C4-2B (cell line): ENCODE measurements around the gene TEX55.
"Not testable (repeated sequence)": the region's sequence is repeated elsewhere in the genome, so short reads cannot be mapped to it uniquely, and the experiment has no call there.

Source experiments
- H3K27ac ChIP-seq: fragments of 450-650 bp; 2 replicates; pipeline ENCODE4 v1.5.1; 2017
- ZFX ChIP-seq: fragments of 450-650 bp; IDR thresholded peaks from 2 replicates; pipeline ENCODE4 v1.6.1; 2017
- TF ChIP-seq, protein P1 (sequence below): fragments of 450-650 bp; conservative IDR thresholded peaks from 2 replicates; pipeline ENCODE4 v1.5.1; 2017; ENCODE audit warnings: mild to moderate bottlenecking

Gene TEX55

DNA sequence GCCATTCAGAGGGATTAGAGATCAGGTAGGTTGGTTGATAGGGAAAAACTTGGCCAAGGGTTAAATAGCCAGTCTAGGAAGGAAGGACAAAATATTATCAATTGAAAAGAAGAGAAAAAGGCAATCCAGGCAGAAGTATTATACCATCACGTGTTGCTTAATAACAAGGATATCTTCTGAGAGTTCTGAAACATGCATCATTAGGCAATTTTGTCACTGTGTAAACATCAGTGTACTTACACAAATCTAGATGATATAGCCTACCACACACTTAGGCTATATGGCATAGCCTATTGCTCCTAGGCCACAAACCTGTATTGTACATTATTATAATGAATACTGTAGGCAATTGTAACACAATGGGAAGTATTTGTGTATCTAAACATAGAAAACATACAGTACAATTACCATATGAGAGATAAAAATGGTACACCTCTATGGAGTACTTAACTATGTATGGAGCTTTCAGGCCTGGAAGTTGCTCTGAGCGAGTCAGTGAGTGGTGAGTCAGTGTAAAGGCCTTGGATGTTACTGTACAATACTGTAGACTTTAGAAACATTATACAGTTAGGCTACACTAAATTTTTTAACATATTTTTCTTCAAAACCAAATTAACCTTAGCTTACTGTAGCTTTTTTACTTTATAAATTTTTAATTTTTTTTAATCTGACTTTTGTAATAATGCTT is 2.7 kb downstream of the TEX55 start:
- no peak for TF ChIP-seq ZFX
- TF ChIP-seq, protein P1, sequence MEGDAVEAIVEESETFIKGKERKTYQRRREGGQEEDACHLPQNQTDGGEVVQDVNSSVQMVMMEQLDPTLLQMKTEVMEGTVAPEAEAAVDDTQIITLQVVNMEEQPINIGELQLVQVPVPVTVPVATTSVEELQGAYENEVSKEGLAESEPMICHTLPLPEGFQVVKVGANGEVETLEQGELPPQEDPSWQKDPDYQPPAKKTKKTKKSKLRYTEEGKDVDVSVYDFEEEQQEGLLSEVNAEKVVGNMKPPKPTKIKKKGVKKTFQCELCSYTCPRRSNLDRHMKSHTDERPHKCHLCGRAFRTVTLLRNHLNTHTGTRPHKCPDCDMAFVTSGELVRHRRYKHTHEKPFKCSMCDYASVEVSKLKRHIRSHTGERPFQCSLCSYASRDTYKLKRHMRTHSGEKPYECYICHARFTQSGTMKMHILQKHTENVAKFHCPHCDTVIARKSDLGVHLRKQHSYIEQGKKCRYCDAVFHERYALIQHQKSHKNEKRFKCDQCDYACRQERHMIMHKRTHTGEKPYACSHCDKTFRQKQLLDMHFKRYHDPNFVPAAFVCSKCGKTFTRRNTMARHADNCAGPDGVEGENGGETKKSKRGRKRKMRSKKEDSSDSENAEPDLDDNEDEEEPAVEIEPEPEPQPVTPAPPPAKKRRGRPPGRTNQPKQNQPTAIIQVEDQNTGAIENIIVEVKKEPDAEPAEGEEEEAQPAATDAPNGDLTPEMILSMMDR, result no peak
- no peak overlapping the region for H3K27ac ChIP-seq

DNA sequence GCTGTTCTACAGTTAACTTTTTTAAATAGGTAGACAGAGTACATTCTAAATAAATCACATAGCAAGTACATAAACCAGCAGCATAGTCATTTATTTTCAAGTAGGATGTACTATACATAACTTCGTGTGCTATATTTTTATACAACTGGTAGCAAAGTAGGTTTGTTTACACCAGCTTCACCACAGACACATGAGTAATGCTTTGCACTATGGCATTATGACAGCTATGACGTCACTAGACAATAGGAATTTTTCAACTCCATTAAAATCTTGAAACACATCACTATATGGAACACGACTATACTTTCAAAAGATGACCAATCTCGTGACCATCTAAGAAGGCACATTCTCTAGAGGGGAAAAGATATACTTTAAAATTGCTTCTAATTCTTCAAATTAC is 3.5 kb downstream of the TEX55 start:
- H3K27ac ChIP-seq, result no peak overlapping the region
- TF ChIP-seq ZFX, result no peak
- TF ChIP-seq, protein P1, result no peak

DNA sequence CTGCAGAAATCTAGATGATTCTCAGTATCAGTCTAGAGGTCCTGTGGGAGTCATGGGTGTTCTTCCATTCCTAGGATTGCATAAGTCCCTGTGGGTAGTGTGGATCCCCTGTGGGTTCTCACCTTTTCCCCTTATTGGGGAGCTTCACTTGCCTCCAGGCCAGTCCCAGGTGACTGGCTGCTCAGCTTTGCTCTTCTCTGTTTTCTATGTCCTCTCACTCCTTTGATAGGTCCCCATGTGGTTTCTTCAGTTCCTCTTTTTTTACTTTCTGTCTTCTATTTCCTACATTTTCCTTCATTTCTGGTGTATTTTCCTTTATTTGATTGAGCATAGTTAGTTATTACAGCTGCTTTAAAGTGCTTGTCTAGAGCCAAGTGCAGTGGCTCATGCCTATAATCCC is 10.9 kb downstream of the TEX55 start:
- TF ChIP-seq ZFX, result no peak
- TF ChIP-seq, protein P1, result no peak
- no peak overlapping the region for H3K27ac ChIP-seq

DNA sequence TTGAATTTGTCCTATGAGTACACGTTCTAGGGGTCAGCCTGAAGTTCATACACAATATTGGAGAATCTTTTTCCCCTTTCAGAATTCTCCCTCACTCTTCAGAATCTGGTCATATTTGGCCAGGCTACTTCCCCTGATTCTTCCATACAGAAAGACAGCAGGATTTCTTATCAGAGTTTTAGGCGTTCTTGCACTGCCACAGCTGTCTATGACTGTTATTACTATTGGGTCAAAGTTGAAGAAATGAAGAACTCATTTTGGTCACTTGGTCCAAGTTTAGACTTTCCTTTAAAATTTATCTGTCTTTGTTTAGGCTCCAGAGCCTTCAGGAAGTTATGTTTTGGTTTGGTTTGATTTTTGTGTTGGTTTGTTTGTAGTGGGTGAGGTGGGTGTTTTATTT is 12.0 kb downstream of the TEX55 start:
- TF ChIP-seq ZFX, result no peak
- TF ChIP-seq, protein P1, result no peak
- H3K27ac ChIP-seq, result no peak overlapping the region

DNA sequence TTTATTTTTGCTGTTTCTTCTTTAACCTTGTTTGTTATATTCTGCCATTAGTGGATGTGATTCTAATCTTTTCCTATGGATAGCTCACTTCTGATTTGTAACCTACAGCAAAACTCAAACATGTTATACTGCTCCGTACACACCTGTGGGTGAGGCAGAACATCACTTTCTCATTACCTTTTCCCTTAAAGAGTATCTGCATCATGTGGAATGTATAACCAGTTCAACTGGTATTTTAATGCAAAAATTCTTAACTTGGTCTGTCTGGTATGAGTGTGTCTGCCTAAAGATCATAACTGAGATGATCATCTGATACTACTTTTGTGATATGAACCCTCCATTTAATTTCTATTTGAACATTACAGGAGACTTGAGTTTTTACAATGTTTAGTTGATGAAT is 14.4 kb downstream of the TEX55 start:
- TF ChIP-seq, protein P1, result no peak
- TF ChIP-seq ZFX, result no peak
- no peak overlapping the region for H3K27ac ChIP-seq

DNA sequence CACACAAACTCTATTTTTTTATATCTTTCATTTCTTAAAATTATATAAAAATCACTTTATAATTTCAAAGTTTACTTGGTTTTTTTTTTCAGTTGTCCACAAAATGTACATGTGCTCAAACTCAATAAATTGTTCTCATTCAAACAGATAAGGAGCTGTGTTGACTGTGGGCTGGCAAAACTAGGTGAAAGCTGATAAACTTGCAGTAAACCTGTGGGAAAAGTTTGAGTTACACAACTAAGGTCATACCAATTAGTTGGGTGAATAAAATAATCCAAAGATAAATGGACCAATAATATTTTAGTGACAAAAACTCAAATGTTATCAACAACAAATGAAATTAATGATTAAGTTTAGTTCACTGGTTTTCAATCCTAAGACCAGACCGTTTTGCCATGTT is 14.8 kb downstream of the TEX55 start:
- no peak for TF ChIP-seq ZFX
- TF ChIP-seq, protein P1, result no peak
- H3K27ac ChIP-seq, result no peak overlapping the region

DNA sequence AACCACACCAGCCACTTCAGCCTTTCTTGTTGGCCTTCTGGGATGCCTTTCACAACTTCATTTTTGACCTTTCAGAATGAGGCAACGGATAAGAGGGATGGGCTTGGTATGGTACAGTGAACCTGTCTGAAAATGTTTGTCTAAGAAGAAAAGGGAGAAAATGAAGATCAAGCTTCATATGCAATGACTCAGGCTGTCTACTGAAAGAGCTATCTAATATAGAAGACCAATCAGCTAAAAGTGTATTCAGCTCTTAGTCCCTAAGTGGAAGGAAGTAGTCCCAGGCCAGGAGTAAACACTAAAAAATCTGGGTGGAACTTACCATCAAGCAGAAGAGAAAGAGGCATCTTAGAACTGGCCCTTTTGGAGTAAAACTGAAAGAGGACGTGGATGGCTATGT is 15.3 kb downstream of the TEX55 start:
- H3K27ac ChIP-seq, result no peak overlapping the region
- TF ChIP-seq, protein P1, result no peak
- no peak for TF ChIP-seq ZFX

DNA sequence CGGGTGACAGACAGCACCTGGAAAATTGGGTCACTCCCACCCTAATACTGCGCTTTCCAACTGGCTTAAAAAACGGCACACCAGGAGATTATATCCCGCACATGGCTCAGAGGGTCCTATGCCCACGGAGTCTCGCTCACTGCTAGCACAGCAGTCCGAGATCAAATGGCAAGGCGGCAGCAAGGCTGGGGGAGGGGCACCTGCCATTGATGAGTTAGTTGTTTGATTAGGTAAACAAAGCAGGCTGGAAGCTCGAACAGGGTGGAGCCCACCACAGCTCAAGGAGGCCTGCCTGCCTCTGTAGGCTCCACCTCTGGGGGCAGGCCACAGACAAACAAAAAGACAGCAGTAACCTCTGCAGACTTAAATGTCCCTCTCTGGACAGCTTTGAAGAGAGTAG is 18.8 kb downstream of the TEX55 start:
- not testable (repeated sequence) for H3K27ac ChIP-seq
